Trophoblast cell (in vitro differentiated cells and primary cell): ENCODE measurements around the gene CCDC188.

Experiments used
- DNase-seq, 2 donors: peaks; one replicate each; pipeline ENCODE4 v3.0.0-alpha.2; 2016
- H2AFZ ChIP-seq: 2 replicates; pipeline ENCODE4 v1.6.1; 2013; ENCODE audit warnings: low read length, moderate library complexity, mild to moderate bottlenecking; ENCODE audit not compliant: insufficient read depth, poor library complexity
- H2AK5ac ChIP-seq: 2 replicates; pipeline ENCODE4 v1.6.1; 2013; ENCODE audit warnings: mild to moderate bottlenecking, low read length
- H2BK120ac ChIP-seq: 2 replicates; pipeline ENCODE4 v1.6.1; 2013; ENCODE audit warnings: low read length, mild to moderate bottlenecking, moderate library complexity; ENCODE audit not compliant: insufficient read depth, poor library complexity
- H2BK12ac ChIP-seq: 2 replicates; pipeline ENCODE4 v1.6.1; 2013; ENCODE audit warnings: mild to moderate bottlenecking, low read length, moderate library complexity
- H2BK5ac ChIP-seq: 2 replicates; pipeline ENCODE4 v1.6.1; 2013; ENCODE audit warnings: low read length, low read depth, moderate library complexity, mild to moderate bottlenecking; ENCODE audit not compliant: poor library complexity
- H3K14ac ChIP-seq: 2 replicates; pipeline ENCODE4 v1.6.1; 2013; ENCODE audit warnings: mild to moderate bottlenecking, low read length
- H3K18ac ChIP-seq: 2 replicates; pipeline ENCODE4 v1.6.1; 2013; ENCODE audit warnings: mild to moderate bottlenecking, low read length
- H3K23ac ChIP-seq: 2 replicates; pipeline ENCODE4 v1.6.1; 2013; ENCODE audit warnings: low read length
- H3K27ac ChIP-seq: 2 replicates; pipeline ENCODE4 v1.5.1; 2013; ENCODE audit warnings: low read depth, mild to moderate bottlenecking, inconsistent platforms, low read length, moderate library complexity
- H3K27me3 ChIP-seq: 2 replicates; pipeline ENCODE4 v1.6.1; 2013; ENCODE audit warnings: inconsistent platforms, mild to moderate bottlenecking, low read length, moderate library complexity; ENCODE audit not compliant: insufficient read depth
- H3K36me3 ChIP-seq, 2 experiments: 1 replicate in 1 of 2; 2 replicates in 1 of 2; pipeline ENCODE4 v1.6.1; 2013; ENCODE audit warnings: low read length in 2 of 2, mild to moderate bottlenecking in 2 of 2, moderate library complexity in 1 of 2; ENCODE audit not compliant: insufficient read depth in 2 of 2, control insufficient read depth in 1 of 2
- H3K4ac ChIP-seq: 2 replicates; pipeline ENCODE4 v1.6.1; 2013; ENCODE audit warnings: low read depth, mild to moderate bottlenecking, low read length, moderate library complexity
- H3K4me1 ChIP-seq, 2 experiments: 1 replicate in 1 of 2; 2 replicates in 1 of 2; pipeline ENCODE4 v1.6.1; 2013; ENCODE audit warnings: low read length in 2 of 2, mild to moderate bottlenecking in 2 of 2, moderate library complexity in 1 of 2; ENCODE audit not compliant: insufficient read depth in 2 of 2, control insufficient read depth in 1 of 2
- H3K4me2 ChIP-seq: 2 replicates; pipeline ENCODE4 v1.6.1; 2013; ENCODE audit warnings: inconsistent platforms, mild to moderate bottlenecking, low read length, moderate library complexity
- H3K4me3 ChIP-seq: 2 replicates; pipeline ENCODE4 v1.5.1; 2013; ENCODE audit warnings: mild to moderate bottlenecking, low read depth, low read length, inconsistent platforms
- H3K79me1 ChIP-seq: one replicate; pipeline ENCODE4 v1.6.1; 2013; ENCODE audit warnings: low read length
- H3K79me2 ChIP-seq: 2 replicates; pipeline ENCODE4 v1.6.1; 2013; ENCODE audit warnings: low read length, mild to moderate bottlenecking; ENCODE audit not compliant: control insufficient read depth, insufficient read depth, poor library complexity
- H3K9ac ChIP-seq: 2 replicates; pipeline ENCODE4 v1.6.1; 2013; ENCODE audit warnings: mild to moderate bottlenecking, low read length
- H3K9me3 ChIP-seq: 2 replicates; pipeline ENCODE4 v1.6.1; 2013; ENCODE audit warnings: low read depth, mild to moderate bottlenecking, control low read depth, inconsistent platforms, low read length; ENCODE audit not compliant: insufficient read depth
- H4K12ac ChIP-seq: 2 replicates; pipeline ENCODE4 v1.6.1; 2013; ENCODE audit warnings: low read depth, mild to moderate bottlenecking, low read length, moderate library complexity
- H4K8ac ChIP-seq: 2 replicates; pipeline ENCODE4 v1.6.1; 2013; ENCODE audit warnings: low read depth, mild to moderate bottlenecking, low read length, moderate library complexity
- H4K91ac ChIP-seq: one replicate; pipeline ENCODE4 v1.6.1; 2013; ENCODE audit warnings: low read depth, mild to moderate bottlenecking, low read length, moderate library complexity
- WGBS: extraction: QIAGEN DNeasy Blood & Tissue Kit; methylation state at CpG from one replicate; pipeline ENCODE4 v1.1.7; 2013; ENCODE audit warnings: missing lambda C conversion rate; ENCODE audit not compliant: insufficient read length, insufficient coverage; ENCODE audit errors: extremely low coverage; 5-methylcytosine and 5-hydroxymethylcytosine counted together

The CCDC188 gene

GRCh38 chr22:20185750-20186149, 34.9 kb upstream of the CCDC188 start:
- no peak overlapping the region for H4K8ac ChIP-seq
- H3K23ac ChIP-seq = peak overlapping the region; percentile 47
- H3K9me3 ChIP-seq = peaks cover 3% of the 10 kb centered on the region
- no peak overlapping the region for H3K9ac ChIP-seq
- no peak overlapping the region for H3K4ac ChIP-seq
- H3K79me1 ChIP-seq = no peaks in the 10 kb centered on the region
- H3K4me2 ChIP-seq = no peak overlapping the region
- H2BK120ac ChIP-seq = no peak overlapping the region
- no peak overlapping the region for H4K12ac ChIP-seq
- no peaks in the 10 kb centered on the region for H3K36me3 ChIP-seq
- H3K27ac ChIP-seq = no peak overlapping the region
- no peak overlapping the region for H4K91ac ChIP-seq
- no peak overlapping the region for H3K4me3 ChIP-seq
- H3K18ac ChIP-seq = no peak overlapping the region
- DNase-seq = no peak
- H2BK5ac ChIP-seq = no peak overlapping the region
- no CpG with 5 or more reads among the region's 6 CpGs for WGBS
- H3K27me3 ChIP-seq = no peaks in the 10 kb centered on the region
- H2AFZ ChIP-seq = no peak overlapping the region
- no peak overlapping the region for H2BK12ac ChIP-seq
- no peaks in the 10 kb centered on the region for H3K4me1 ChIP-seq
- H3K14ac ChIP-seq = no peak overlapping the region
- H2AK5ac ChIP-seq = no peak overlapping the region
- no peaks in the 10 kb centered on the region for H3K79me2 ChIP-seq

DNA sequence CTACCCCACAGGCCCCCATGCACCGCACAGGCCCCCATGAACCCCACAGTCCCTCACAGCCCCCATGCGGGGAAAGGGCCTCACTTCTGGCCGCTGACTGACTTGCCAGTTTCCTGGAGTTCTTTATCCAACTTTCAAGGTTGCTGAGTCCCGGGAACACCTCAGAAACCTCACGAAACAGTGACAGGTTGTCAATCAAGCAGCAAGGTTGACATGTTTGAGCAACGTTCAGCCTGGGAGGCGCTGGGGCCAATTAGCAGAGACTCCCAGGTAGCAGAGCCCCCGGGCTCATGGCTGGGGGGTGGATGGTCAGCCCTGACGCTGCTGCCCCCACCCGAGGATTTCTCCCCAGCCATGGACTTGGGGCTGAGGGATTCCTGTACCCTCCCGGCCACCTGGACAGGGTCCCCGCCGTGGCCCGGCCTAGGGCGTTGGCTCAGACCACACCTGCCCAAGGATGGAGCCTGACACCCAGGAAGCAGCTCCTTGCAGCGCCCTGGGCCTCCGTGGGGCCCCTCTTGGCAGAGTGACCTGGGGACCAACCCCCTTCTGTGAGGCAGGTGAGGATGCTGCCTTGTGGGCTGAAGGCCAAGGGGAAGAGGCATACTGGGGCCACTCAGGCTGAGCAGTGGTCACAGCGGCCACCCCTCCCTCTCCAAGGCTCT, 33.8 kb upstream of the CCDC188 start:
- Histone ChIP-seq H2AK5ac (no peak overlapping the region), H3K36me3 (no peaks in the 10 kb centered on the region), H4K8ac (no peak overlapping the region), H2BK5ac (no peak overlapping the region), H3K4me1 (no peaks in the 10 kb centered on the region), H3K79me1 (no peaks in the 10 kb centered on the region), H3K4me3 (no peak overlapping the region), H3K9me3 (peaks cover 3% of the 10 kb centered on the region), H3K9ac (no peak overlapping the region), H3K18ac (no peak overlapping the region), H2BK120ac (no peak overlapping the region), H4K91ac (no peak overlapping the region), H3K79me2 (no peaks in the 10 kb centered on the region), H3K27ac (no peak overlapping the region), H3K4me2 (no peak overlapping the region), H2AFZ (no peak overlapping the region), H3K23ac (no peak overlapping the region), H2BK12ac (no peak overlapping the region), H4K12ac (no peak overlapping the region), H3K4ac (no peak overlapping the region), H3K14ac (no peak overlapping the region), H3K27me3 (no peaks in the 10 kb centered on the region)
- no peak for DNase-seq
- no CpG with 5 or more reads among the region's 18 CpGs for WGBS

DNA sequence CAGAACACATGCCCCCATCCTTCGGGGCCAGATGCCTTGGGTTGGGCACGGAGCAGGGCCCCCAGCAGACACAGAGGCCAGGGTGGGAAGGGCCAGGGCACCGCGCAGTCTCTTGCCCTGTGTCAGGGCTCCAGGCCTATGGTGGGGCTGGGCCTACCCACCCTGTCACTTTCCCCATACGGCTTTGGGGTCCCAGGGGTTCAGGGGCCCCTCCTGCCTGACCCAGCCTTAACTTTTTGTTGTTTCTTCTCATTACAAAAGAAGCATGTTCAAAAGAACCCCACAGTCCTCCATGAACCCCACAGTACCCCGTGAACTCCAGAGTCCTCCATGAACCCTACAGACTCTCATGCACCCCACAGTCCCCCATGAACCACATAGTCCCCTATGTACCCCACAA, 33.0 kb upstream of the CCDC188 start:
- Histone ChIP-seq H3K27me3 (no peaks in the 10 kb centered on the region), H2BK12ac (no peak overlapping the region), H3K36me3 (no peaks in the 10 kb centered on the region), H2AFZ (no peak overlapping the region), H2BK5ac (no peak overlapping the region), H3K18ac (no peak overlapping the region), H2AK5ac (no peak overlapping the region), H4K91ac (no peak overlapping the region), H3K79me2 (no peaks in the 10 kb centered on the region), H3K23ac (no peak overlapping the region), H3K4ac (no peak overlapping the region), H2BK120ac (no peak overlapping the region), H3K4me2 (no peak overlapping the region), H3K14ac (no peak overlapping the region), H3K79me1 (no peaks in the 10 kb centered on the region), H3K4me3 (no peak overlapping the region), H3K9ac (no peak overlapping the region), H3K27ac (no peak overlapping the region), H4K8ac (no peak overlapping the region), H3K4me1 (no peaks in the 10 kb centered on the region), H3K9me3 (peaks cover 3% of the 10 kb centered on the region), H4K12ac (no peak overlapping the region)
- no CpG with 5 or more reads among the region's 6 CpGs for WGBS
- no peak for DNase-seq

DNA sequence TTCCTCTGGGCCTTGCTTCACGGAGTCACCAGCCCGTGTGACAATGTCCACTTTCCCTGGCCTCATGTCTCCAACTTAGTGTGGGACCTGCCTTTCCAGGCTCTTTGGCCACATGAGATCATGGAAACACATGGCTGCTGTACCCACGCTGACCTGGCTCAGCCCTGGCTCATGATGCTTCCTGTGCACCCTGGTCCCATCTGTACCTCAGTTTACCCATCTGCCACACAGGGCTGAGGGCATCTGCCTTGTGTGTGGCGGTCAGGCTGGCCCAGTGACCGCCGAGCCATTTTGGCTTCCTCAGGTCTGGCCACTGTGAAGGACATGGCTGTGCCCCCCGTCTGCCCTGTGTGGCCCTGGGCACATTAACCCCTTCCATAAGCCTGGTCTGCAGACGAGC, 32.2 kb upstream of the CCDC188 start:
- H3K27me3 ChIP-seq = no peaks in the 10 kb centered on the region
- H2AK5ac ChIP-seq = no peak overlapping the region
- no peak overlapping the region for H2BK12ac ChIP-seq
- H3K23ac ChIP-seq = no peak overlapping the region
- WGBS = no CpG with 5 or more reads among the region's 8 CpGs
- H2BK5ac ChIP-seq = no peak overlapping the region
- DNase-seq = no peak
- H3K4me2 ChIP-seq = no peak overlapping the region
- no peak overlapping the region for H3K14ac ChIP-seq
- H3K4me1 ChIP-seq = no peaks in the 10 kb centered on the region
- no peak overlapping the region for H4K12ac ChIP-seq
- H4K8ac ChIP-seq = no peak overlapping the region
- no peak overlapping the region for H3K27ac ChIP-seq
- H3K9ac ChIP-seq = no peak overlapping the region
- H3K4ac ChIP-seq = no peak overlapping the region
- no peak overlapping the region for H2BK120ac ChIP-seq
- H3K9me3 ChIP-seq = peaks cover 3% of the 10 kb centered on the region
- no peaks in the 10 kb centered on the region for H3K79me2 ChIP-seq
- H2AFZ ChIP-seq = no peak overlapping the region
- H3K18ac ChIP-seq = no peak overlapping the region
- no peaks in the 10 kb centered on the region for H3K79me1 ChIP-seq
- no peak overlapping the region for H3K4me3 ChIP-seq
- no peaks in the 10 kb centered on the region for H3K36me3 ChIP-seq
- no peak overlapping the region for H4K91ac ChIP-seq
